Ascending aorta (tissue), 2 donors: ENCODE data around the gene RAP1GAP2. TPM values are rescaled to one million over a fixed set of nuclear protein-coding genes. Genes with fewer than 3 reads are reported as not detected.

Experiments used
- DNase-seq, 2 donors: peaks; one replicate each; pipeline ENCODE4 v3.0.0-alpha.2; 2019; ENCODE audit warnings: low spot score in 2 of 2
- H3K27ac ChIP-seq, 2 donors: fragments of 200-600 bp; sonication (generic); one replicate each; pipeline ENCODE4 v1.5.1; 2016 to 2017; ENCODE audit warnings: mild to moderate bottlenecking in 1 of 2
- H3K27me3 ChIP-seq: fragments of 200-600 bp; sonication (generic); one replicate; pipeline ENCODE4 v1.5.1; 2017
- H3K36me3 ChIP-seq, 2 donors: fragments of 200-600 bp; sonication (generic); one replicate each; pipeline ENCODE4 v1.5.1; 2016
- H3K4me1 ChIP-seq, 2 donors: fragments of 200-600 bp; sonication (generic); one replicate each; pipeline ENCODE4 v1.5.1; 2016 to 2017; ENCODE audit warnings: mild to moderate bottlenecking in 1 of 2
- H3K4me3 ChIP-seq, 2 donors: fragments of 200-600 bp; sonication (generic); one replicate each; pipeline ENCODE4 v1.5.1; 2016 to 2017; ENCODE audit warnings: mild to moderate bottlenecking in 1 of 2
- H3K9me3 ChIP-seq, 2 donors: fragments of 200-600 bp; sonication (generic); one replicate each; pipeline ENCODE4 v1.5.1; 2016
- CTCF ChIP-seq, 3 experiments: fragments of 200-600 bp in 2 of 3; fragments of 450-650 bp in 1 of 3; sonication (generic) in 2 of 3; IDR thresholded peaks; one replicate each; pipeline ENCODE4 v1.5.1; 2016 to 2019; ENCODE audit warnings: antibody characterized with exemption in 3 of 3, mild to moderate bottlenecking in 1 of 3, moderate library complexity in 1 of 3
- intact Hi-C: fragments of 100-400 bp; cut with DNase I; formaldehyde crosslinking; loops from one replicate; pipeline ENCODE4 v1.15.1; 2023
- total RNA-seq: library from RNA; depleted of rRNA; stranded (reverse); fragments of >200 nt; gene quantifications from one replicate; pipeline ENCODE4 v1.1.0, GENCODE V29; 2016

Gene RAP1GAP2
- total RNA-seq, 1 donor from 2014 or later, result 1.6 TPM

GRCh38 chr17:2830678-2831077 lies 34.4 kb downstream of the RAP1GAP2 start:
- H3K9me3 ChIP-seq, result no peaks in the 10 kb centered on the region
- H3K4me3 ChIP-seq, result no peak overlapping the region
- DNase-seq, result no peak
- no peaks in the 10 kb centered on the region for H3K27me3 ChIP-seq
- TF ChIP-seq CTCF (IDR thresholded peaks at IDR 0.05), result no peak
- intact Hi-C loops, result no loop called here
- H3K36me3 ChIP-seq, result no peaks in the 10 kb centered on the region
- peaks cover 0 to 3% of the 10 kb centered on the region in 2 donors for H3K4me1 ChIP-seq
- no peak overlapping the region for H3K27ac ChIP-seq

- H3K27me3 ChIP-seq, result no peaks in the 10 kb centered on the region
- no peak overlapping the region for H3K4me3 ChIP-seq
- H3K4me1 ChIP-seq, result no peaks in the 10 kb centered on the region
- TF ChIP-seq CTCF (IDR thresholded peaks at IDR 0.05), result no peak
- H3K9me3 ChIP-seq, result no peaks in the 10 kb centered on the region
- intact Hi-C loops, result no loop called here
- no peak for DNase-seq
- no peak overlapping the region for H3K27ac ChIP-seq
- H3K36me3 ChIP-seq, result no peaks in the 10 kb centered on the region
These were observed 39.5 kb downstream of the RAP1GAP2 start for GRCh38 chr17:2835780-2836179.

GRCh38 chr17:2837147-2837561 lies 40.9 kb downstream of the RAP1GAP2 start:
- intact Hi-C loops, result no loop called here
- H3K36me3 ChIP-seq, result no peaks in the 10 kb centered on the region
- H3K27ac ChIP-seq, result no peak overlapping the region
- no peak overlapping the region for H3K4me3 ChIP-seq
- no peak for TF ChIP-seq CTCF (IDR thresholded peaks at IDR 0.05)
- no peak for DNase-seq
- H3K9me3 ChIP-seq, result no peaks in the 10 kb centered on the region
- H3K27me3 ChIP-seq, result no peaks in the 10 kb centered on the region
- no peaks in the 10 kb centered on the region for H3K4me1 ChIP-seq

GRCh38 chr17:2841606-2842005 lies 45.4 kb downstream of the RAP1GAP2 start:
- H3K27ac ChIP-seq, result no peak overlapping the region
- no peaks in the 10 kb centered on the region for H3K27me3 ChIP-seq
- no peaks in the 10 kb centered on the region for H3K9me3 ChIP-seq
- intact Hi-C loops, result no loop called here
- no peak for DNase-seq
- no peak for TF ChIP-seq CTCF (IDR thresholded peaks at IDR 0.05)
- no peak overlapping the region for H3K4me3 ChIP-seq
- no peaks in the 10 kb centered on the region for H3K4me1 ChIP-seq
- no peaks in the 10 kb centered on the region for H3K36me3 ChIP-seq

GRCh38 chr17:2842464-2842863 lies 46.2 kb downstream of the RAP1GAP2 start:
- no peaks in the 10 kb centered on the region for H3K9me3 ChIP-seq
- H3K4me1 ChIP-seq, result no peaks in the 10 kb centered on the region
- no peak overlapping the region for H3K27ac ChIP-seq
- no peaks in the 10 kb centered on the region for H3K27me3 ChIP-seq
- no peak for DNase-seq
- intact Hi-C loops, result no loop called here
- TF ChIP-seq CTCF (IDR thresholded peaks at IDR 0.05), result no peak
- H3K4me3 ChIP-seq, result no peak overlapping the region
- H3K36me3 ChIP-seq, result no peaks in the 10 kb centered on the region

GRCh38 chr17:2844416-2844815 lies 48.2 kb downstream of the RAP1GAP2 start:
- Histone ChIP-seq H3K27me3 (no peaks in the 10 kb centered on the region), H3K27ac (no peak overlapping the region), H3K4me1 (no peaks in the 10 kb centered on the region), H3K4me3 (no peak overlapping the region), H3K36me3 (no peaks in the 10 kb centered on the region), H3K9me3 (no peaks in the 10 kb centered on the region)
- no peak for DNase-seq
- no peak for TF ChIP-seq CTCF (IDR thresholded peaks at IDR 0.05)
- intact Hi-C loops, result no loop called here
